SK-N-MC (cell line): Measurements from ENCODE around the gene RND3.

Experiments
- EZH2 ChIP-seq: fragments of 200-600 bp; sonication (generic); IDR thresholded peaks from one replicate; pipeline ENCODE4 v1.6.1; 2017; ENCODE audit warnings: antibody characterized with exemption
- POLR2AphosphoS5 ChIP-seq: IDR thresholded peaks from 2 replicates; pipeline ENCODE4 v1.6.1; 2012; ENCODE audit warnings: mild to moderate bottlenecking, low read depth, low read length, borderline replicate concordance

GRCh38 chr2:150495993-150496627 is 8.6 kb upstream of the RND3 start:
- TF ChIP-seq POLR2AphosphoS5: no peak
- no peak for TF ChIP-seq EZH2
